DND-41 (cell line): Measurements from ENCODE around the gene RALGAPA2.

Source experiments
- ATAC-seq: fragments of 200-7000 bp; cut with Tn5 transposase; 3 replicates; pipeline ENCODE4 v1.9.1; 2021; ENCODE audit warnings: low read depth; ENCODE audit not compliant: insufficient read depth
- DNase-seq: peaks from one replicate; pipeline ENCODE4 v3.0.0-alpha.2; 2020
- H2AFZ ChIP-seq: 2 replicates; pipeline ENCODE4 v1.6.0; 2012; ENCODE audit warnings: low read depth, low read length
- H3K27ac ChIP-seq: 2 replicates; pipeline ENCODE4 v1.5.1; 2012; ENCODE audit warnings: low read length, inconsistent platforms
- H3K27me3 ChIP-seq: fragments of 200-600 bp; sonication (generic); 2 replicates; pipeline ENCODE4 v1.6.0; 2012; ENCODE audit warnings: low read length, mild to moderate bottlenecking, inconsistent platforms; ENCODE audit not compliant: insufficient read depth, poor library complexity
- H3K36me3 ChIP-seq: 2 replicates; pipeline ENCODE4 v1.5.1; 2012; ENCODE audit warnings: low read length, inconsistent platforms; ENCODE audit not compliant: insufficient read depth
- H3K4me1 ChIP-seq: 2 replicates; pipeline ENCODE4 v1.5.1; 2012; ENCODE audit warnings: mild to moderate bottlenecking, low read length; ENCODE audit not compliant: insufficient read depth
- H3K4me2 ChIP-seq: 2 replicates; pipeline ENCODE4 v1.6.0; 2012; ENCODE audit warnings: mild to moderate bottlenecking, moderate library complexity, low read length, inconsistent platforms; ENCODE audit not compliant: insufficient read depth
- H3K4me3 ChIP-seq, 2 experiments: fragments of 200-600 bp in 1 of 2; shearing (Covaris generic) in 1 of 2; 2 replicates each; pipeline ENCODE4 v1.5.1; 2012 to 2016; ENCODE audit warnings: inconsistent platforms in 2 of 2, low read length in 2 of 2, mild to moderate bottlenecking in 2 of 2, low read depth in 1 of 2, moderate library complexity in 1 of 2
- H3K79me2 ChIP-seq: 2 replicates; pipeline ENCODE4 v1.6.0; 2012; ENCODE audit warnings: low read length, inconsistent platforms; ENCODE audit not compliant: insufficient read depth
- H3K9ac ChIP-seq: 2 replicates; pipeline ENCODE4 v1.6.0; 2012; ENCODE audit warnings: low read depth, mild to moderate bottlenecking, inconsistent platforms, low read length, moderate library complexity
- H3K9me3 ChIP-seq: 2 replicates; pipeline ENCODE4 v1.5.1; 2012; ENCODE audit warnings: low read length, moderate library complexity, mild to moderate bottlenecking, inconsistent platforms; ENCODE audit not compliant: insufficient read depth, severe bottlenecking
- H4K20me1 ChIP-seq: 2 replicates; pipeline ENCODE4 v1.6.0; 2012; ENCODE audit warnings: low read length; ENCODE audit not compliant: insufficient read depth
- EZH2 ChIP-seq: IDR thresholded peaks from 3 replicates; pipeline ENCODE4 v1.6.1; 2012; ENCODE audit warnings: borderline replicate concordance, low read depth, mild to moderate bottlenecking, moderate library complexity, low read length, inconsistent platforms; ENCODE audit not compliant: severe bottlenecking
- TF ChIP-seq, protein P1 (sequence below): IDR thresholded peaks from 2 replicates; pipeline ENCODE4 v1.5.1; 2012; ENCODE audit warnings: borderline replicate concordance, low read length, moderate library complexity, mild to moderate bottlenecking; ENCODE audit not compliant: poor library complexity, severe bottlenecking; ENCODE audit errors: extremely low read depth

Gene RALGAPA2

DNA sequence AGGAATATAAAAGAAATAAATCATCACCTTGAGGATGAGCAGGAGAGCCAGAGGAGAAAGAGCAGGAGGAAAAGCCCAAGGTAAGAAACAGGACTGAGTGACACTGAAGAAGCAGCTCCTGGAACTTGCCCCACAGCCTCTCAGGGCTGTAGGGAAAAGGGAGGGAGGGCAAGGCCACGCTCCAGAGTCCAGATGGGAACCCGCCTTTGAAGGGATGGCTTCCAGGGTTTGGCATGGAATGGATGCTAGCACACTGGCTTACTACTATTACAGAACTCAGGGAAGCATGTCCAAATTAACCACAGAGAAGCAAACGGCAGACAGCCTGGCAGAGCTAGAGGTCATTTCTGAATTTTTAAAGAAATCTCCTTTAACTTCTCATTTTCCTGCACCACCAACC lies 26.8 kb downstream of the RALGAPA2 start:
- no peaks in the 10 kb centered on the region for H3K36me3 ChIP-seq
- ATAC-seq (no peak), DNase-seq (no peak)
- H2AFZ ChIP-seq = no peak overlapping the region
- no peak overlapping the region for H3K4me3 ChIP-seq
- TF ChIP-seq EZH2 = no peak
- TF ChIP-seq, protein P1, sequence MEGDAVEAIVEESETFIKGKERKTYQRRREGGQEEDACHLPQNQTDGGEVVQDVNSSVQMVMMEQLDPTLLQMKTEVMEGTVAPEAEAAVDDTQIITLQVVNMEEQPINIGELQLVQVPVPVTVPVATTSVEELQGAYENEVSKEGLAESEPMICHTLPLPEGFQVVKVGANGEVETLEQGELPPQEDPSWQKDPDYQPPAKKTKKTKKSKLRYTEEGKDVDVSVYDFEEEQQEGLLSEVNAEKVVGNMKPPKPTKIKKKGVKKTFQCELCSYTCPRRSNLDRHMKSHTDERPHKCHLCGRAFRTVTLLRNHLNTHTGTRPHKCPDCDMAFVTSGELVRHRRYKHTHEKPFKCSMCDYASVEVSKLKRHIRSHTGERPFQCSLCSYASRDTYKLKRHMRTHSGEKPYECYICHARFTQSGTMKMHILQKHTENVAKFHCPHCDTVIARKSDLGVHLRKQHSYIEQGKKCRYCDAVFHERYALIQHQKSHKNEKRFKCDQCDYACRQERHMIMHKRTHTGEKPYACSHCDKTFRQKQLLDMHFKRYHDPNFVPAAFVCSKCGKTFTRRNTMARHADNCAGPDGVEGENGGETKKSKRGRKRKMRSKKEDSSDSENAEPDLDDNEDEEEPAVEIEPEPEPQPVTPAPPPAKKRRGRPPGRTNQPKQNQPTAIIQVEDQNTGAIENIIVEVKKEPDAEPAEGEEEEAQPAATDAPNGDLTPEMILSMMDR = no peak
- no peaks in the 10 kb centered on the region for H3K4me1 ChIP-seq
- peaks cover 5% of the 10 kb centered on the region; the same call in 1 of the 2 replicates for H3K79me2 ChIP-seq
- no peaks in the 10 kb centered on the region for H3K27me3 ChIP-seq
- no peak overlapping the region for H3K9ac ChIP-seq
- H3K4me2 ChIP-seq = no peak overlapping the region
- H4K20me1 ChIP-seq = peaks cover 31% of the 10 kb centered on the region; the same call in 1 of the 2 replicates
- no peaks in the 10 kb centered on the region for H3K9me3 ChIP-seq
- no peak overlapping the region for H3K27ac ChIP-seq

DNA sequence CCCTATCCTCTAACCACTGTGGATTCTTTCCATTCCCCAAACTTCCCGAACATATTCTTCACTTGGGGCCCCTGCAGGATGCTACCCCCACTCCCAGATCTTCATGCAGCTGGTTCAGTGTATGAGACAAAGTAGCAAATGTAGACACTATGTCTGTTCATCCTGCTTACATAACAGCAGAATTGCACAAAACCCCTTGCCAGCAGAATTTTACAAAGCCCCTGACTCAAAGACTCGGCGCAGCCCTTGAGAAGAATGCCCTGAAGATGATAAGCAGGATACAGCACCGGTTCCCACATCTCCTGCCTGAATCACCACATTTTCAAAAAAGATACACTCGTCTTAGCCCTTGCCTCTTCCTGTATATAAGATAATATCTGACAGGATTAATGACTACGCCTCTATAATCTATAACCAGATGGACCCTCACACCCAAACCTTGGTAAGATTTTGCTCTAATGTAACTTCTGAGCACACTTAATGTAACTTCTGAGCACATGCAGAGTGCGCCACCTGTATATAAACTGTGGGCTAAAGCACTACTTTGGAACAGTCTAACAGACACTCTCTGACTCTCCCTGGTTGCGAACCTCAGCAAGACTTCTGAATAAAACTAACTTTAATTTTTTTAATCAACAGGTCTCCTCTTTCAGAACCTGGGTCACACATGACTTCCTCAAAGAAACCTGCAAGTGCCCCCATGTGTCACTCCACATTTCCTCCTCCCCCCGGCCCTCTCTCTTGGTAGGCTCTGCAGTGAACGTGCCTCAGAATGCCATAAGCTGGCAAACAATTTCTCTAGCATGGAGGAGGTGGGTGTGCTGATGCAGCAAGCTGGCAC lies 28.7 kb downstream of the RALGAPA2 start:
- Histone ChIP-seq H3K9ac (no peak overlapping the region), H3K4me2 (no peak overlapping the region), H3K27ac (no peak overlapping the region), H3K27me3 (no peaks in the 10 kb centered on the region), H2AFZ (no peak overlapping the region), H3K4me1 (no peaks in the 10 kb centered on the region), H3K9me3 (no peaks in the 10 kb centered on the region), H3K36me3 (no peaks in the 10 kb centered on the region), H3K79me2 (peaks cover 5% of the 10 kb centered on the region; the same call in 1 of the 2 replicates), H3K4me3 (no peak overlapping the region), H4K20me1 (peaks cover 22% of the 10 kb centered on the region; the same call in 1 of the 2 replicates)
- TF ChIP-seq EZH2 = no peak
- TF ChIP-seq, protein P1 = no peak
- ATAC-seq = no peak
- DNase-seq = no peak

GRCh38 chr20:20683020-20683419 lies 29.4 kb downstream of the RALGAPA2 start:
- no peak for TF ChIP-seq EZH2
- TF ChIP-seq, protein P1 = no peak
- H3K9ac ChIP-seq = no peak overlapping the region
- no peaks in the 10 kb centered on the region for H3K27me3 ChIP-seq
- H3K79me2 ChIP-seq = peaks cover 5% of the 10 kb centered on the region; the same call in 1 of the 2 replicates
- H4K20me1 ChIP-seq = peaks cover 22% of the 10 kb centered on the region; the same call in 1 of the 2 replicates
- H3K4me3 ChIP-seq = no peak overlapping the region
- DNase-seq (no peak), ATAC-seq (no peak)
- H2AFZ ChIP-seq = no peak overlapping the region
- no peaks in the 10 kb centered on the region for H3K4me1 ChIP-seq
- H3K4me2 ChIP-seq = no peak overlapping the region
- no peaks in the 10 kb centered on the region for H3K36me3 ChIP-seq
- H3K9me3 ChIP-seq = no peaks in the 10 kb centered on the region
- H3K27ac ChIP-seq = no peak overlapping the region
